Measurements from ENCODE around the gene HEBP2.

Gene HEBP2

GRCh38 chr6:138389551-138389950, 14.5 kb upstream of the HEBP2 start:
- H3K27me3 ChIP-seq (ENCODE audit: insufficient read depth, low read depth): no peaks in the 10 kb centered on the region
- no peaks in the 10 kb centered on the region for H4K20me1 ChIP-seq (ENCODE audit: insufficient read depth)
- no peaks in the 10 kb centered on the region for H3K36me3 ChIP-seq (ENCODE audit: insufficient read depth)
- no peaks in the 10 kb centered on the region for H3K79me2 ChIP-seq (ENCODE audit: insufficient read depth, low read depth)
- no peak overlapping the region for H2AFZ ChIP-seq (ENCODE audit: low read depth)
- no peak overlapping the region for H3K27ac ChIP-seq
- no peak overlapping the region for H3K9ac ChIP-seq
- no peak for TF ChIP-seq CTCF (conservative IDR thresholded peaks at IDR 0.05; ENCODE audit: low read depth, low read length)
- H3K4me3 ChIP-seq (IDR thresholded peaks at IDR 0.05; ENCODE audit: insufficient read depth, low read depth, low read length): no peak overlapping the region
- no peaks in the 10 kb centered on the region for H3K4me1 ChIP-seq (ENCODE audit: low read depth, poor library complexity, severe bottlenecking)
- no peak overlapping the region for H3K4me2 ChIP-seq

GRCh38 chr6:138393871-138394783, 9.9 kb upstream of the HEBP2 start:
- H3K4me3 ChIP-seq (IDR thresholded peaks at IDR 0.05; ENCODE audit: insufficient read depth, low read depth, low read length): no peak overlapping the region
- H3K9ac ChIP-seq: no peak overlapping the region
- H3K4me2 ChIP-seq: no peak overlapping the region
- no peak overlapping the region for H2AFZ ChIP-seq (ENCODE audit: low read depth)
- no peaks in the 10 kb centered on the region for H3K36me3 ChIP-seq (ENCODE audit: insufficient read depth)
- no peak for TF ChIP-seq CTCF (conservative IDR thresholded peaks at IDR 0.05; ENCODE audit: low read depth, low read length)
- no peak overlapping the region for H3K27ac ChIP-seq
- H3K79me2 ChIP-seq (ENCODE audit: insufficient read depth, low read depth): no peaks in the 10 kb centered on the region
- no peaks in the 10 kb centered on the region for H4K20me1 ChIP-seq (ENCODE audit: insufficient read depth)
- no peaks in the 10 kb centered on the region for H3K27me3 ChIP-seq (ENCODE audit: insufficient read depth, low read depth)
- no peaks in the 10 kb centered on the region for H3K4me1 ChIP-seq (ENCODE audit: low read depth, poor library complexity, severe bottlenecking)

GRCh38 chr6:138396709-138397108, 7.3 kb upstream of the HEBP2 start:
- Histone ChIP-seq H4K20me1 (ENCODE audit: insufficient read depth) (no peaks in the 10 kb centered on the region), H3K4me2 (no peak overlapping the region), H3K4me1 (ENCODE audit: low read depth, poor library complexity, severe bottlenecking) (no peaks in the 10 kb centered on the region), H3K27me3 (ENCODE audit: insufficient read depth, low read depth) (no peaks in the 10 kb centered on the region), H3K79me2 (ENCODE audit: insufficient read depth, low read depth) (no peaks in the 10 kb centered on the region), H3K9ac (no peak overlapping the region), H3K27ac (no peak overlapping the region), H2AFZ (ENCODE audit: low read depth) (no peak overlapping the region), H3K4me3 (IDR thresholded peaks at IDR 0.05; ENCODE audit: insufficient read depth, low read depth, low read length) (no peak overlapping the region), H3K36me3 (ENCODE audit: insufficient read depth) (no peaks in the 10 kb centered on the region)
- TF ChIP-seq CTCF (conservative IDR thresholded peaks at IDR 0.05; ENCODE audit: low read depth, low read length): no peak

DNA sequence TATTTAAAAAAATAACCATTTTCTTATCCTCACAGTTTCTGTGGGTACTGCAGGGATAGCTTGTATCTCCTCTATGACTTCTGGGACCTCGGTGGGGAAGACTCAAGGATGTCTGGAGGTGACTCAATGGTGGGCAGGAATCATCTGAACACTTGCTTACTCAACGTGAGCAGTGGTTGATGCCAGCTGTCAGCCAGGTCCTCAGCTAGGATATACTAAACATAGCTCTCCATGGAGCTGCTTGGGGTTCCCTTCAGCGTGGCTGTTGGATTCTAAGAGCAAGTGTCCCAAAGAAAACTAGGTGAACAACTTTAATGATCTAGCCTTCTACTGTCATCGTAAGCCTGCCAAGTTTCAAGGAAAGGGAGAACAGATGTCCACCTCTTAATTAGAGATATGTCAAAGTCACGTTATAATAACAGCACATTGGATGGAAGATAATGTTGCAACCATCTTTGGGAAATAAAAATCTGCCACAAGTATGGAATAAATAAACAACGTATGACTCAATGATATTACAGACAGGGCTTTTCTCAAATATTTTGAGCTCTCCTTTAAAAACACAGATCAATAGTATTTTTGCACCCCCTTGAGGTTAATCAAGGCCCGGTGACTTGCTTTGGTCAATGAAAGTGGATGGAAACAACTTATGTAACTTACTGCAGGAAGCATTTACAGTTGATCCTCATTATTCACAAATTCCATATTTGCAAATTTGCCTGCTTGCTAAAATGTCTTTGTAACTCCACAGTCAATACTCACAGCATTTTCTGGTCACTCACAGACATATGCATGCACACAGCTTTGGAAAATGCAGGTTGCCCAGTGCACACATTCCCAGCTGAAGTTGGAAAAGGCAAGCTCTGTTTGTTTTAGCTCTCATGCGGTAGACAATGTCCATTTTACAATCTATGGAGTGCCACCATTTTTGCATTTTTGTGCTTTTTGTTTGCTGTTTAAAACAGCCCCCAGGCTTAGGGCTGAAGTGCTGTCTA, 6.6 kb upstream of the HEBP2 start:
- H3K79me2 ChIP-seq (ENCODE audit: insufficient read depth, low read depth): no peaks in the 10 kb centered on the region
- no peak overlapping the region for H3K27ac ChIP-seq
- no peaks in the 10 kb centered on the region for H3K4me1 ChIP-seq (ENCODE audit: low read depth, poor library complexity, severe bottlenecking)
- no peaks in the 10 kb centered on the region for H3K36me3 ChIP-seq (ENCODE audit: insufficient read depth)
- H3K9ac ChIP-seq: no peak overlapping the region
- H2AFZ ChIP-seq (ENCODE audit: low read depth): no peak overlapping the region
- no peaks in the 10 kb centered on the region for H4K20me1 ChIP-seq (ENCODE audit: insufficient read depth)
- no peaks in the 10 kb centered on the region for H3K27me3 ChIP-seq (ENCODE audit: insufficient read depth, low read depth)
- H3K4me2 ChIP-seq: no peak overlapping the region
- no peak for TF ChIP-seq CTCF (conservative IDR thresholded peaks at IDR 0.05; ENCODE audit: low read depth, low read length)
- H3K4me3 ChIP-seq (IDR thresholded peaks at IDR 0.05; ENCODE audit: insufficient read depth, low read depth, low read length): no peak overlapping the region
